GM21717 (cell line): ENCODE data around the gene KRT82.
"Not testable (repeated sequence)": the region's sequence is repeated elsewhere in the genome, so short reads cannot be mapped to it uniquely, and the experiment has no call there.

Source experiments
- ATAC-seq: cut with Tn5 transposase; IDR thresholded peaks from one replicate; pipeline ENCODE4 v1.9.1; 2021; ENCODE audit warnings: mild to moderate bottlenecking, moderate library complexity; ENCODE audit not compliant: unreplicated experiment

Gene KRT82

DNA sequence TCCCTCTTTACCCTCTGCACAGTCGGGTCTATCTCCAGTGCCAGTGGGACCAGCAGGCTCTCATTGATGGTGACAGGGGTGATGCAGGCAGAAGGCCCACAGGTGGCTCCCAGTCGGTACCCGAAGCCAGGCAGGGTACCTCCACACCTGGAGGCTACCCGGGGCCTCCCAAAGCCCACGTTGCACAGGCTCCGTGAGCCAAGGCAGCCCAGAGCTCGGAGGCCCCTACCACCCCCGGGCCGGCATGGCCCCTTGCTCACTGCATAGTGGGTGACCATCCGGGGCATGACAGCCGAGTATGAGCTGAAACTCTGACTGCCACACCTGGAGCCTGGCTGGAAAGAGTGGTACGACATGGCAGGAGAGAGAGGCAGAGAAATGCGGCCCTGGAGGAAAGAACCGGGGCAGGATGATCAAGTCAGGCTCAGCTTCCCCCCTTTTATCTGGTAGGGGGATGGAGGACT lies at the start of gene KRT82:
Gene KRT82, minus strand, starts transcription at position 414 of the 464 bp plus-strand sequence. Its CDS starts 58 bp downstream, at position 356.
- no peak for ATAC-seq

DNA sequence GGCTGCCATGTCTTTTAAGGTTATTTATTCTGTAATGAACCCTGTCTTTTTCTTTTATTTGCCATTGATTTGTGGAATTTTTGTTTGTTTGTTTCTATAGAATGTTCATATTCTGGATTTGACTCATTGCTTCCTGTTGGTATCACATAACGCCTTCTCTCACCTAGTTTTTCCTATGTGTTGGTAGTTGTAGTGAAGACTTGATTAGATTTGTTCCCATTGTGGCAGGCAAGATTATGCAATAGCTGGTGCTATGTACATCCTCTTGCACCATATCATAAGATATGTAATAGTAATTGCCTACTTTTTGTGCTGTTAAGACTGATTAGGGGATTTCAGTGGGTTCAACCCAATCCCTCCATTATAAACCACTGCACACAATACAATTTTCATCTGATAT lies 49.7 kb upstream of the KRT82 start:
- no peak for ATAC-seq

GRCh38 chr12:52454411-52455201 lies 48.5 kb upstream of the KRT82 start:
- no peak for ATAC-seq

DNA sequence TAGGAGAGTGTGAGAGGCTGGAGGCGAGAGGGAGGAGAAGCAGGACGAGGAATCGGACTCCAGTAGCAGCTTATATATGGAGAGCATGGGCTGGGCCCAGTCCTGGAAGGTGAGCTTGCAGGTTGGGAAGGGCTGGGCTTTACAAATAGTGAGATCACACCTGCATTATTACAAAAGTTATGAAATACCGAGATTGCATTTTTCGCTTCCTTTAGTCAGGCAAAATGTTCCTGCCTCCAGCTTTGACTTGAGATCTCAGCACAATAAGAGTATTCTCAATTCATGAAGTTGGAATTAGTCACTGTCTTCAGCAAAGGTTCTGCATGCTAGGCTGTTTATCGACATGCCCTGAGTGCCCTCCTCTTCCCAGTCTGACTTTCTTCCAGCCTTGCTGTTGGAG lies 46.0 kb upstream of the KRT82 start, which contains the start of gene KRT6B:
Gene KRT6B, minus strand, starts transcription at position 46 of the 400 bp plus-strand sequence. CDS start 68 bp downstream, outside the sequence.
- ATAC-seq = no peak

DNA sequence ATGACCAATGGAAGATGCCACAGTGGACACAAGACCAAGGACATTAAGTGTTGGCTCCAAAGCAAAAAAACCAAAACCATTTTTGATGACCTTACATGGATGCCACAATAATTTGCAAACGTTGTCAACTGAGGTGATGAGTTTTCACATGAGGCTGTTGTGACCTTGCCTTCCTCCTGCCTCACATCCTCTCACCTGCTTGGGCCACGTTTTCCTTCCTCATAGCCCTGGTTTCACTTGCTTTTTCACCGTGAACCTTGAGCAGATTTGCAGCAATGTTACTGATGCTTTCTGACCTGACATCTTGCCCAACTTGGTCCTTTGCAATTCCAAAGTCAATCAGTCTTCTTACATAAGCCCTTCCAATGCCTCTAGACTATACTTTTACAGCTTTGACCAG lies 42.1 kb upstream of the KRT82 start:
- ATAC-seq = no peak

DNA sequence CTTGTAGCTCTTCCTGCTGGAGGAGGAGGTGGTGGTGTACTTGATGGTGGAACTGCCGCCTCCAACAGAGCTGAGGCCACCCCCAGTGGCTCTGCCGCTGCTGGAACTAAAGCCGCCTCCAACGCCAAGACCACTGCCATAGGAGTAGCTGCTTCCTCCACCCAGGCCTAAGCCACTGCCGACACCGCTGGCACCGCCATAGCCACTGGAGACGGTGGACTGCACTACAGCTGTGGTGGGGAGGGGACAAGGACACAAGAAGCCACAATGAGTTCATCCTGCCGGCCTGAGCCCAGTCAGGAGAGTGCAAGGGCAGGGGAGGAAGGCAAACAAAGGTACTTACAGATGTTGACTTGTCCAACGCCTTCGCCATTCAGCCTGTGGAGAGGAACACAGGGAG lies 41.1 kb upstream of the KRT82 start:
- not testable (repeated sequence) for ATAC-seq

DNA sequence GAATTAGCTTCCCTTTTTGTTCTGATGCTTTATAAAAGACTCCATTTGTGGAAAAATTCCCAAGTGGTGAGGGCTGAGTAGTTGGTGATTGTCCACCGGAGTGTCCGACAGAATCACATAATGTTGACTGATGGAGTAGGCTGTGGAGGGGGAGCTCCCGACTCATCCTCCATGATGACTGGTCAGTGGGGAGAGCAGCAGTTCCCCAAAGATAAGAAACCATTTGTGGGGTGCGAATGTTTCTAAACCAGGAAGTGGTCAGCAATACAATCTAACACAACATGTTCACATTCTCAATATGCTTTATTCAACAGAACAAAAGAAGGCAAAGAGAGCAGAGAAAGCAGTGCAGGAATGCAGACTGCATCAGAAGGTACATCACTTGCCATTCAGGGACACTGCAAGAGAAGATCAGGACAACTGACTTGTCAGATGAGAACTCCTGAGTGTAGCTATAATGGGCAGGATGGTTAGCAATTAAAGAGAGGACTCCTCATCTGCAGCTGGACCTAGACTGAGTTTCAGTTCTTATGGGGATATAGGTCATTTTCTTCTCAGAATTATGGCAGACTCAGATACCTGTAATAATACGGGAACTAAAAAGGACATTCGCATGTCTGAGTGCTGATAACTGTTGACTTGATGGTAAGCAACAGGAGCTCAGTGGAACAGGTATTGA lies 40.4 kb upstream of the KRT82 start:
- ATAC-seq = no peak

DNA sequence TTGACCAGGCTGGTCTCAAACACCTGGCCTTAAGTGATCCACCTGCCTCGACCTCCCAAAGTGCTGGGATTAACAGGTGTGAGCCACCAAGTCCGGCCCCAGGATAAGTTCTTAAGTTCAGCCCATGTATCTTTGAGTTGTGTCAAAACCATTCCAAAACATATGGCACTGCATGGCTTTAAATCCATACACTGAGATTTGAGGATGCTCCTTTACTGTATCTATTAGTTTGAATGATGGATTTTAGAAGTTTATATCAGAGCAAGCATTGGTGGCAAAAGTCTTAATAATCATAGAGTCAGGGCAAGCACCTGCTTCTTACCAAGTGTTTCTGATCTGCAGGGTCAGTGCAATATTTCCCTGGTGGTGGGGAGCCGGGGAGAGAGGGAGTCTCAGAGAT lies 39.7 kb upstream of the KRT82 start:
- no peak for ATAC-seq

GRCh38 chr12:52444647-52445595 lies 38.8 kb upstream of the KRT82 start:
- no peak for ATAC-seq

DNA sequence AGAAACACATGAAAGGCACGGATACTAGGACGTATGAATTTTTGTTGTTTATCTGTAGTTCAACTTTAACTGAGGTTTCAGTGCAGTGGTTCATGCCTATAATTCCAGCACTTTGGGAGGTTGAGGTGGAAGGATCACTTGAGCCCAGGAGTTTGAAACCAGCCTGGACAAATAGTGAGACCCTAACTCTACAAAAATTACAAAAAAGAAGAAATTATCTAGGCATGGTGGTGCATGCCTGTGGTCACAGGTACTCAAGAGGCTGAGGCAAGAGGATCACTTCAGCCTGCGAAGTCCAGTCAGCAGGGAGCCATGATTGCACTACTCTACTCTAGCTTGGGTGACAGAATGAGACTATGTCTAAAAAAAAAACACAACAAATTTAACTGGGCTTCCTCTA lies 37.8 kb upstream of the KRT82 start:
- no peak for ATAC-seq

GRCh38 chr12:52442600-52443061 lies 36.5 kb upstream of the KRT82 start:
- ATAC-seq = no peak

GRCh38 chr12:52441320-52441911 lies 35.3 kb upstream of the KRT82 start:
- no peak for ATAC-seq

DNA sequence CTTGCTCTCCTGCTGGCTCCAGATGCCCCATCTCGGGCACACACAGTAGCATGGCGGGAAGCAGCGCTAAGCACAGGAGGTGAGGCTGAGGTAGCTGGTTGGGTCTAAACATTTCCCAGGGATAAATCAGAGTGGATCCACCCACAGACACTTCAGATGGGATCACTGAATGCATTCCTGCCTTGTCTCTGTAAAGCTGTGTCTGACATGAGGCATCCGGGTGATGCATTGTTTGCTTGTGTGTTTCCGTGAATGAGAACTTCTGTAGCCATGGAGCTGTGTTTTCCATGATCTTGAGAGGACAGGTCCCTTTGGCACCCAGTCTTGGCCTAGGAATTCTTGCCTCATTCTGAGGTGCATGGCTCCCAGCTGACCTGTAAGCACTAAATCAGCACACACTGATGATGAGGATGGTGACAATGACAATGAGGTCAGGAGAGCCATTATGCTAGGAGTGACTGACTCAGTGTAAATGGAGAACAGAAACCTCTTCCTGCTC lies 34.7 kb upstream of the KRT82 start:
- ATAC-seq = no peak

GRCh38 chr12:52439845-52440244 lies 33.7 kb upstream of the KRT82 start:
- no peak for ATAC-seq

- ATAC-seq = no peak
These were observed 33.3 kb upstream of the KRT82 start for GRCh38 chr12:52439420-52439819.

- no peak for ATAC-seq
These were observed 32.5 kb upstream of the KRT82 start for GRCh38 chr12:52438305-52439301.

DNA sequence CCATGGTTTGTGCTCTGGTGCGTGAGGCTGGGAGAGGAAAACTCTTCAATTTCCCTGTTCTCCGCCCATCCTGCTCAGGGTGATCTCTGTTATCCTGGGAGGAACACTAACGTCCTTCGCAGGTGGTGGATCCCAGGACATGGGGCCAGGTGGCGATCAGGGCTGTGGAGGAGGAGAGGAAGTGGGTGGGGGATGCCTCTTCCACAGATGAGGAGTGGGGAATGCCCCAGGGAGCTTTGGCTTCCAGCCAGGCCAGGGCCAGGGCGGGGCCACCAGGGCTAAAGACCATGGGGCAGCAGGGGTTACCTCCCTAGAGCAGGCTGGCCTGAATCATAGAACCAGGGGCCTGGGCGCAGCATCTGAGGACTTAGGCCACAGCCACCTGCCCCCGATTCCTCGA lies 31.4 kb upstream of the KRT82 start:
- no peak for ATAC-seq

GRCh38 chr12:52436828-52437474 lies 30.8 kb upstream of the KRT82 start:
- ATAC-seq = no peak
